ENCODE results near the gene SLCO3A1. TPM values are rescaled to one million over a fixed set of nuclear protein-coding genes. Genes with fewer than 3 reads are reported as not detected.
"Not testable (repeated sequence)": the region's sequence is repeated elsewhere in the genome, so short reads cannot be mapped to it uniquely, and the experiment has no call there.

Gene SLCO3A1
- total and polyA plus RNA-seq, 12 donors: 33.9 to 57.2 (median 46.4) TPM

DNA sequence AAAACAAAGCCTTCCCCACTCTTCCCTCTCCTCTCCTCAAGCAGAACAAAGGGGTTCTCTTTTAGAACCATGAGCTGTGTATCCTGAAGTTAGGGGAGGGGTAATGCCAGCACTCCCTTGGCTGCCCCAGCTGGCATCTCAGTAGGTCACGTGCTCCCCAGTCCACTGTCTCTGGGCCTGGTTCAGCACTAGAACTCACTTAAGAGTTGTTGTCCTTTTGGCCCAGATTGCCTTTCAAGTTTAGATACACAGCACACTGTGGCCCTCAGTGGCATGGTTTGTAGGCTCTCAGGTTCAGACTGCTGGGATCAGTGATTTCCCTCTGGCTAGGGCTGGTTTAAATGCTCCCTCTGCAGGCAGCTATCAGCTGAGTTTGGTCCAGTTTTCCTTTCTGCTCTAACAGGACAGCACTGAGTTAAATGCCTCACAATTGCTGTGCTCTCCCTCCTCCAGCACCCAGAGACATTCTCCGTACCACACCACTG lies 351.8 kb downstream of the SLCO3A1 start:
- H3K36me3 ChIP-seq: no peaks in the 10 kb centered on the region
- H3K4me1 ChIP-seq: peaks cover 0 to 10% (median 0%) of the 10 kb centered on the region in 9 donors
- intact Hi-C loops (cut with DNase I): loop anchor here in 7 of 10 donors (2.0 to 5.0 kb wide), 3 partner anchors 108 to 182 kb away; no protein-coding TSS in a partner anchor
- no peak overlapping the region for H3K27ac ChIP-seq
- ATAC-seq (peak; percentile 20 to 88 (median 67)), DNase-seq (peak in 1 of 2 donors; percentile 14)
- 21 to 45% methylated on average over 2 of the region's 2 CpGs for WGBS, 2 donors
- H3K9me3 ChIP-seq: peaks cover 0 to 15% (median 0%) of the 10 kb centered on the region in 11 donors
- H3K27me3 ChIP-seq: no peaks in the 10 kb centered on the region
- no peak overlapping the region for H3K4me3 ChIP-seq
- TF ChIP-seq CTCF (IDR thresholded peaks at IDR 0.05): peak in 8 of 9 donors; percentile 17 to 59 (median 40)

GRCh38 chr15:92207601-92208000 lies 354.1 kb downstream of the SLCO3A1 start:
- DNase-seq, H3K4me1 ChIP-seq, H3K4me3 ChIP-seq, H3K27ac ChIP-seq, H3K36me3 ChIP-seq, H3K27me3 ChIP-seq, ATAC-seq: not testable (repeated sequence)
- WGBS, 2 donors: 76 to 85% methylated on average over 6 of the region's 6 CpGs
- intact Hi-C loops (cut with DNase I): loop anchor here in 6 of 10 donors (5.0 kb wide), 2 partner anchors 110 to 180 kb away; no protein-coding TSS in a partner anchor
- peaks cover 0 to 15% (median 0%) of the 10 kb centered on the region in 11 donors for H3K9me3 ChIP-seq

All from heart right ventricle (tissue), 16 donors.